Heart left ventricle (tissue), 16 donors: ENCODE measurements around the gene TMEM178B. TPM values are rescaled to one million over a fixed set of nuclear protein-coding genes. Genes with fewer than 3 reads are reported as not detected.

Experiments
- ATAC-seq, 4 donors: fragments of 200-7000 bp; cut with Tn5 transposase; one replicate each; pipeline ENCODE4 v1.9.1; 2020 to 2022; ENCODE audit warnings: moderate library complexity in 4 of 4, mild to moderate bottlenecking in 3 of 4, moderate number of reproducible peaks in 1 of 4
- DNase-seq, 5 donors: peaks; one replicate each; pipeline ENCODE4 v3.0.0-alpha.2; 2020
- H3K27ac ChIP-seq, 12 donors: fragments of 200-600 bp; sonication (generic) in 4 of 12; one replicate each; pipeline versions ENCODE4 v1.5.0 to v1.8.0; 2016 to 2022; ENCODE audit warnings: mild to moderate bottlenecking in 2 of 12
- H3K27me3 ChIP-seq, 9 donors: fragments of 200-600 bp; sonication (generic) in 2 of 9; one replicate each; pipeline versions ENCODE4 v1.5.1 to v1.8.0; 2016 to 2022; ENCODE audit warnings: mild to moderate bottlenecking in 3 of 9
- H3K36me3 ChIP-seq, 9 donors: fragments of 200-600 bp; sonication (generic) in 2 of 9; one replicate each; pipeline versions ENCODE4 v1.5.0 to v1.8.0; 2018 to 2022; ENCODE audit warnings: mild to moderate bottlenecking in 2 of 9
- H3K4me1 ChIP-seq, 12 donors: fragments of 200-600 bp; sonication (generic) in 4 of 12; one replicate each; pipeline versions ENCODE4 v1.5.0 to v1.8.0; 2016 to 2022; ENCODE audit warnings: mild to moderate bottlenecking in 3 of 12
- H3K4me3 ChIP-seq, 12 donors: fragments of 200-600 bp; sonication (generic) in 4 of 12; one replicate each; pipeline versions ENCODE4 v1.5.0 to v1.8.0; 2017 to 2022; ENCODE audit warnings: mild to moderate bottlenecking in 9 of 12, moderate library complexity in 4 of 12
- H3K9me3 ChIP-seq, 12 donors: fragments of 200-600 bp; sonication (generic) in 4 of 12; one replicate each; pipeline versions ENCODE4 v1.5.0 to v1.8.0; 2016 to 2022; ENCODE audit warnings: mild to moderate bottlenecking in 1 of 12
- POLR2A ChIP-seq, 2 donors: fragments of 450-650 bp; IDR thresholded peaks; one replicate each; pipeline ENCODE4 v1.6.1; 2017; ENCODE audit warnings: antibody characterized with exemption in 2 of 2, mild to moderate bottlenecking in 2 of 2, moderate library complexity in 2 of 2
- WGBS, 4 donors: extraction: QIAGEN DNeasy Blood & Tissue Kit in 2 of 4; methylation state at CpG; one replicate each; pipeline versions ENCODE4 v1.1.5 to v1.1.7; 2013 to 2018; 5-methylcytosine and 5-hydroxymethylcytosine counted together
- intact Hi-C, 10 donors: fragments of 100-400 bp; cut with DNase I; formaldehyde crosslinking; loops; one replicate each; pipeline versions ENCODE4 v1.11.1 to v1.14.2; 2022
- polyA plus RNA-seq, 2 donors: library from polyadenylated mRNA; stranded (reverse); fragments of 200-250 nt; gene quantifications; one replicate each; pipeline ENCODE4 v1.2.3, GENCODE V29; 2013
- total RNA-seq, 9 donors: library from RNA; depleted of rRNA in 2 of 9; stranded (reverse); fragments of >200 nt in 2 of 9; fragmentation: NEBNext Ultra II Directional in 3 of 9; extraction: Animal tissue kit (Norgen Biotek cat#: 25700) in 3 of 9; gene quantifications; one replicate each; pipeline versions ENCODE4 v1.1.0 to v1.2.4, GENCODE V29; 2016 to 2023
- TF ChIP-seq, protein P1 (sequence below), 12 donors: fragments of 200-600 bp; sonication (generic) in 4 of 12; IDR thresholded peaks; one replicate each; pipeline versions ENCODE4 v1.5.0 to v1.8.0; 2018 to 2022; ENCODE audit warnings: antibody characterized with exemption in 12 of 12, mild to moderate bottlenecking in 5 of 12
- donor health status: ischemic (EF 13 %, LVEDD 7.1; RV severe dilation, severe dysfunction).
- donor health status: healthy with polysubstance abuse.
- donor health status: DM: no; HTN: yes; CAD: no.
- donor health status: DM: no; HTN: no; CAD: no.
- donor health status: ischemic (EF 25% LVEDD 6.9; RV normal size, moderate dysfunction).
- donor health status: ischemic (EF 25% LVEDD 5.7; RV mildly dilated, moderate dysfunction).
- donor health status: healthy.
- donor health status: DM: yes; HTN: yes; CAD: no.
- donor health status: ischemic (EF 35%, LVEDD 5.7; RV mildly dilated, moderate dysfunction).
- donor health status: nonischemic (EF 11% LVEDD 7.7; RV severe dilation, severe dysfunction).
- donor health status: DM: yes; HTN: yes; CAD: no.
- donor health status: PGD.
- donor health status: ischemic (EF 29% LVEDD 5.4; RV normal size, mild dysfunction).
- donor health status: nonischemic (EF 23%, LVEDD 6.1; RV moderate dilation, normal function).

The TMEM178B gene
- total and polyA plus RNA-seq, 11 donors, result 1.2 to 58.5 (median 19.0) TPM

DNA sequence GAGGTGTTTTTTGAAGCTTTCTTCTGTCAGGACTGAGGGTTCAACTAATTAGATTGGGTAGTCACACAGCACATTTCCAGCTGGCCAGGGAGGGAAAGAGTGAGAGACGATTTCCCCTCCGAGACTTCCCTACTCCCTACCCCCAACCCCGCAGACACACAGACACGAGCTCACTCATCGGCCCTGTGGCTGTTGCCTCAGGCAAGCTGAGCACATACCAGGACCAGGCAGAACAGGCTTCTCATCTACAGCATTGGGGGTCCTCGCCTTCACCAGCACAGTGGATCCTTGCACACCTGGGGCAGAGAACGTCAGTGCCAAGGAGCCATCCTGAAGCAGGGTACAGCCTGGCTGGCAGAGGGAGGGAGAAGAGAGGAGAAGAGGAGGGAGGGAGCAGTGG, 144.1 kb downstream of the TMEM178B start:
- no peak overlapping the region for H3K4me3 ChIP-seq
- no peak for TF ChIP-seq POLR2A (IDR thresholded peaks at IDR 0.05)
- TF ChIP-seq, protein P1, sequence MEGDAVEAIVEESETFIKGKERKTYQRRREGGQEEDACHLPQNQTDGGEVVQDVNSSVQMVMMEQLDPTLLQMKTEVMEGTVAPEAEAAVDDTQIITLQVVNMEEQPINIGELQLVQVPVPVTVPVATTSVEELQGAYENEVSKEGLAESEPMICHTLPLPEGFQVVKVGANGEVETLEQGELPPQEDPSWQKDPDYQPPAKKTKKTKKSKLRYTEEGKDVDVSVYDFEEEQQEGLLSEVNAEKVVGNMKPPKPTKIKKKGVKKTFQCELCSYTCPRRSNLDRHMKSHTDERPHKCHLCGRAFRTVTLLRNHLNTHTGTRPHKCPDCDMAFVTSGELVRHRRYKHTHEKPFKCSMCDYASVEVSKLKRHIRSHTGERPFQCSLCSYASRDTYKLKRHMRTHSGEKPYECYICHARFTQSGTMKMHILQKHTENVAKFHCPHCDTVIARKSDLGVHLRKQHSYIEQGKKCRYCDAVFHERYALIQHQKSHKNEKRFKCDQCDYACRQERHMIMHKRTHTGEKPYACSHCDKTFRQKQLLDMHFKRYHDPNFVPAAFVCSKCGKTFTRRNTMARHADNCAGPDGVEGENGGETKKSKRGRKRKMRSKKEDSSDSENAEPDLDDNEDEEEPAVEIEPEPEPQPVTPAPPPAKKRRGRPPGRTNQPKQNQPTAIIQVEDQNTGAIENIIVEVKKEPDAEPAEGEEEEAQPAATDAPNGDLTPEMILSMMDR (IDR thresholded peaks at IDR 0.05), result no peak
- no peaks in the 10 kb centered on the region for H3K27me3 ChIP-seq
- peaks cover 0 to 13% (median 0%) of the 10 kb centered on the region in 12 donors for H3K4me1 ChIP-seq
- H3K9me3 ChIP-seq, result no peaks in the 10 kb centered on the region
- H3K36me3 ChIP-seq, result no peaks in the 10 kb centered on the region
- H3K27ac ChIP-seq, result no peak overlapping the region
- ATAC-seq (no peak), DNase-seq (no peak)
- 63 to 76% (median 69%) methylated on average over 7 of the region's 7 CpGs for WGBS, 4 donors
- intact Hi-C loops, result loop anchor here in 3 of 10 donors (5.0 to 10.0 kb wide), 2 partner anchors 143 to 1544 kb away; partner anchors contain the start of gene TMEM178B (in 2 of the 3)

DNA sequence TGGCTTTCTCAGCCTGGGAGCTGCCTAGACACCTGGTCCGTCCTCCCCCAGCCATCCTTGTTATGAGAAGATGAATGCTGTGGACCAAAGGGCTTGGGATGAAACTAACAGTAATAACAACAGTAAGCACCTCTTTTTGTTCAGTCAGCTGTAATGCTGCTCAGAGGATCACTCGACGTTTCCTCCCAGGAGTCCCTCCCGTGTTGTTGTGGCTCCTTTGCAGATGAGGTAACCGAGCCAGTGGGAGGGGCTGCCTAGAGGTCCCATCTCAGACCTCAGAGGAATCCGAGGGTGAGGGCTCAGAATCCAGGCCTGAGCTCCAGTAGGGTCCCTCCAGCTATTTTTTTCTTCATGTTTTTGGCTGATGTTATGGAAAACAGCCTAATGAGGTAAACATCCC, 145.1 kb downstream of the TMEM178B start:
- Histone ChIP-seq H3K27me3 (no peaks in the 10 kb centered on the region), H3K9me3 (no peaks in the 10 kb centered on the region), H3K27ac (no peak overlapping the region), H3K4me3 (no peak overlapping the region), H3K36me3 (no peaks in the 10 kb centered on the region), H3K4me1 (peaks cover 0 to 10% (median 0%) of the 10 kb centered on the region in 12 donors)
- TF ChIP-seq, protein P1 (IDR thresholded peaks at IDR 0.05), result no peak
- no peak for TF ChIP-seq POLR2A (IDR thresholded peaks at IDR 0.05)
- no peak for ATAC-seq
- 49 to 55% (median 54%) methylated on average over 5 to 6 of the region's 6 CpGs for WGBS, 4 donors
- no peak for DNase-seq
- intact Hi-C loops, result loop anchor here in 3 of 10 donors (5.0 to 10.0 kb wide), 2 partner anchors 144 to 1543 kb away; partner anchors contain the start of gene TMEM178B (in 2 of the 3)

DNA sequence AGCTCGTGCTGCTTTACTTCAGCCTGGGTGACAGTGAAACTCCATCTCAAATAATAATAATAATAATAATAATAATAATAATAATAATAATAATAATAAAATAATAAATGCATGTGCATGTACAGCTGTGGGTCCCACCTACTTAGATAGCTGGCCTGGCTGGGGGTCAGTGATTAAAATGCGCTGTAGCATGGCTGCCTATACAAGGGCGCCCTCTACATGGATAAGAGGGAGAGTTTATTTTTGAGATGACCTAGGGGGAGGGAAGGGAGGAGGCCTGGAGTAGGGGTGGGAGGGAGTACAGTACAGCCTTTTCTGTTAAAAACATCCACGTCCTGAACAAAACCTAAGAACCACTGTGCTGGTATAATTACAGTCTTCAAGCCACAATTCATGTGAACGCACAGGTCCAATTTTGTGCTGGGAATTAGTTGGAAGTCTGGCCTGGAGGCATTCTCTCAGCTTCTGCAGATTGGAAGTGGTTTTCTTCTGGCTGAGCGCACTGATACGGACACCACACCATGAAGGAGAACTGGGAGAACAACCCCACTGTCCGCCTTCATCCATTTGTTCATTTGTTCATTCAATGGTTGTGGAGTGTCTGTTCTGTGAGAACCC, 146.5 kb downstream of the TMEM178B start:
- no peak for TF ChIP-seq POLR2A (IDR thresholded peaks at IDR 0.05)
- TF ChIP-seq, protein P1 (IDR thresholded peaks at IDR 0.05), result peak in 5 of 12 donors; percentile 12 to 34 (median 20)
- ATAC-seq, result no peak
- Histone ChIP-seq H3K9me3 (no peaks in the 10 kb centered on the region), H3K4me3 (no peak overlapping the region), H3K36me3 (no peaks in the 10 kb centered on the region), H3K27ac (no peak overlapping the region), H3K27me3 (no peaks in the 10 kb centered on the region), H3K4me1 (no peaks in the 10 kb centered on the region)
- 69 to 73% (median 70%) methylated on average over 8 of the region's 8 CpGs for WGBS, 4 donors
- DNase-seq, result no peak
- intact Hi-C loops, result loop anchor here in 7 of 10 donors (5.0 to 10.0 kb wide), 5 partner anchors 146 to 416 kb away; partner anchors contain the start of genes TMEM178B (in 3 of the 7) and MRPS33 (in 1 of the 7)

DNA sequence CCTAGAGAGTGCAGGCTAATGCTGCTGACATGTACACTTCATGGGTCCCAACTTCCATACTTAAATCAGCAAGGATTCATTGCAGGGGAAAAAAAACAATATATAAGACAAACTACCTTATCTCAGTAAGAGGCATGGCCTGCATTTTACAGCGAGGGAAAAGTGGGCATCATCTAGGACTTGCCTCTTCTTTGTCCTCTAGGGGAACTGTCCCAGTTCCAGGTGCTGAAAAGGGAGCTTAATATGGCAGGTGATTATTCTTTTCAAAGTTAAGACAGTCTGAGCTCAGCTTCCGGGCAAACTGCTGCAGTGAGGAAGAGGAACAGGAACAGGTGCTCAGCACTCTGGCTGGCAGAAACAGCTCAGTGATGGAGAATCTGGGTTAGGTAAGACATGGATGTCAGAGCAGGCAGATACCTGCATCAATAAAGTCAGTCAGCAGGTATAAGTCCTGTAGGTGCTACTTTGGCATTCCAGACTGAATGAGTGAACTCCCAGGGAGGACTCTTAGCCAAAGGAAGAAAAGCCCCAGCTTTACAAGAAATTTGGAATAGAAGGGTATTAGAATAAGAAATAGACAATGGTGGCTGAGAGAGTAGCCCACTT, 147.2 kb downstream of the TMEM178B start:
- intact Hi-C loops, result loop anchor here in 7 of 10 donors (5.0 to 10.0 kb wide), 5 partner anchors 146 to 416 kb away; partner anchors contain the start of genes TMEM178B (in 3 of the 7) and MRPS33 (in 1 of the 7)
- no peaks in the 10 kb centered on the region for H3K36me3 ChIP-seq
- H3K4me3 ChIP-seq, result no peak overlapping the region
- ATAC-seq, result no peak
- H3K27me3 ChIP-seq, result no peaks in the 10 kb centered on the region
- no peak for DNase-seq
- no peaks in the 10 kb centered on the region for H3K9me3 ChIP-seq
- H3K27ac ChIP-seq, result no peak overlapping the region
- no peak for TF ChIP-seq POLR2A (IDR thresholded peaks at IDR 0.05)
- TF ChIP-seq, protein P1 (IDR thresholded peaks at IDR 0.05), result no peak
- H3K4me1 ChIP-seq, result no peaks in the 10 kb centered on the region
- 28 to 42% (median 33%) methylated on average over 2 of the region's 2 CpGs for WGBS, 4 donors
